GM10266 (cell line): Measurements from ENCODE around the gene PABPC3.

ENCODE experiments used
- DNase-seq: peaks from one replicate; pipeline ENCODE4 v3.0.0; 2012; ENCODE audit errors: extremely low spot score
- TF ChIP-seq, protein P1 (sequence below): IDR thresholded peaks from 2 replicates; pipeline ENCODE4 v1.5.1; 2012; ENCODE audit warnings: mild to moderate bottlenecking, low read depth; ENCODE audit not compliant: control insufficient read depth, insufficient read depth; ENCODE audit errors: missing control alignments

The PABPC3 gene

DNA sequence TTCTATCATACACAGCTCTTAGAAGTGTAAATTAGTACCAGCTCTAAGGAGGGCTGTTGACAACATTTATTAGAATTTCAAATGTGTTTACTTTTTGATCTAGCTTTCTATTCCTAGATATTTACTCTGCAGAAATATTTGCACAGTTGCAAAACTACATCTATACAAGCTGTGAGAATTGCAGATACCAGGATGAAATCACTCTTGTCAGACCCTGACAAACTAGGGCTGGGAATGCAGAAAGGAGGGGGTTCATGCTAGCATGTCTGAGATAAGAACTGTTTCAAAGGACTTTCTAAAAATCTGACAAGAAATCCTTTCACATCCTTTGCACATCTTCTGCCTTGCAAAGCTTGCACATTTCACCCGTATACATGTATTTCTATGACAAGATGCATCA is 11.8 kb upstream of the PABPC3 start:
- TF ChIP-seq, protein P1, sequence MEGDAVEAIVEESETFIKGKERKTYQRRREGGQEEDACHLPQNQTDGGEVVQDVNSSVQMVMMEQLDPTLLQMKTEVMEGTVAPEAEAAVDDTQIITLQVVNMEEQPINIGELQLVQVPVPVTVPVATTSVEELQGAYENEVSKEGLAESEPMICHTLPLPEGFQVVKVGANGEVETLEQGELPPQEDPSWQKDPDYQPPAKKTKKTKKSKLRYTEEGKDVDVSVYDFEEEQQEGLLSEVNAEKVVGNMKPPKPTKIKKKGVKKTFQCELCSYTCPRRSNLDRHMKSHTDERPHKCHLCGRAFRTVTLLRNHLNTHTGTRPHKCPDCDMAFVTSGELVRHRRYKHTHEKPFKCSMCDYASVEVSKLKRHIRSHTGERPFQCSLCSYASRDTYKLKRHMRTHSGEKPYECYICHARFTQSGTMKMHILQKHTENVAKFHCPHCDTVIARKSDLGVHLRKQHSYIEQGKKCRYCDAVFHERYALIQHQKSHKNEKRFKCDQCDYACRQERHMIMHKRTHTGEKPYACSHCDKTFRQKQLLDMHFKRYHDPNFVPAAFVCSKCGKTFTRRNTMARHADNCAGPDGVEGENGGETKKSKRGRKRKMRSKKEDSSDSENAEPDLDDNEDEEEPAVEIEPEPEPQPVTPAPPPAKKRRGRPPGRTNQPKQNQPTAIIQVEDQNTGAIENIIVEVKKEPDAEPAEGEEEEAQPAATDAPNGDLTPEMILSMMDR: no peak

DNA sequence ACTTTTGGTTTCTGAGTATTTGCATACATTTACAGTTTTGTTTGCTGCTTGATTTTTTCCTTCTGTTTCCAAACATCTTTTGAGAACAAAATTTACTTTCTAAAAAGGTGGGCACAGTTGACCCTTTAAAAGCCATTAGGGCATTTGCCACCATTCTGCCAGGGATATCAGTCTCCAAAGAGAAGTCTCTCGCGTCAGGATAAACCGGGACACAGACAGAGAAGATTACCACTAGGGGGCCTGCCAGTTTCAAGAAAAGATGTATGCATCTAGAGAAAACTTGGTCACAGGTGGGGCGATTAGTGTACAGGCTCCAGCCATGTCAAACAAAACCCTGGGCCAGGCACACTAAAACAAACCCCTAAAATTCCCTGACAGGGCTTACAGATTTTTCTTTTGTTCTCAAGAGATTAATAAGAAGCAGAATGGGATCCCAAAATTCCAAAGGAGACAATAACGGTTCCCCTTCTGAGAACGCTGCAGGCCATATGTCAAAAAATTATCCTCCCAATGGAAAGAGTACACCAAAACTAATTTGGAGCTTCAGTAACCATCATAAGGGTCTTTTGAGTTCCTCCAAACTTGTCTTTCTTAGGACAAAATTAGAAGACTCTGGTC is 10.7 kb upstream of the PABPC3 start:
- TF ChIP-seq, protein P1: peak; percentile 65
- DNase-seq: peak; percentile 47

More for the DNA sequence above, 11.8 kb upstream of the PABPC3 start:
- DNase-seq: no peak

DNA sequence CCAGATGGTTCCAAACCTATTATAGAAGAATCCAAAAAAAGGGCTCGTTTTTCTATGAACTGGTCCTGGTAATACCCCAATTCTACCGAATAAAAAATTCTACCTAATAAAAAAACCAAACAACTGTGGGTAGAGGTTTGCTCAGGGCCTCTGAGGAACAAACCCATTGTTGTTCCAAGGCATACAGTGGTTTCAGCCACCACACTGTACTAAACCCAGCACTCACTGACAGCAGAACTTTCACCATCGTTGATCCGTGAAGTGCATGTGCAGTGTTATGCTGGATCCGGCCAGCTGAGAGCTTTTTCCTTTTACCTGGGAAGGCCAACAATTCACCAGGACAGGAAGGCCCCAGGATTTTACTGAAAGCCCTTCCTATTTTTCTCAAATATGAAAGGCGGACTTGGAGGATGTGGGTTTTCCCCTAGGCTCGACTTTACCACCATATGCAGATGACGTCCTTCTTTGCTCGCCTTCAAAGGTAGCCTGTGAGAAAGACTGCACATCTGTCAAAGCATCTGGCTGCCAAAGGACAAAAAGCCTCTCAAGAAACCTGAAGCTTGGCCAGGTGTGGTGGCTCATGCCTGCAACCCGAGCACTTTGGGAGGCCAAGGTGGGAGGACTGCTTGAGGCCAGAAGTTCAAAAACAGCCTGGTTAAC is 7.2 kb upstream of the PABPC3 start:
- no peak for DNase-seq
- TF ChIP-seq, protein P1: no peak

DNA sequence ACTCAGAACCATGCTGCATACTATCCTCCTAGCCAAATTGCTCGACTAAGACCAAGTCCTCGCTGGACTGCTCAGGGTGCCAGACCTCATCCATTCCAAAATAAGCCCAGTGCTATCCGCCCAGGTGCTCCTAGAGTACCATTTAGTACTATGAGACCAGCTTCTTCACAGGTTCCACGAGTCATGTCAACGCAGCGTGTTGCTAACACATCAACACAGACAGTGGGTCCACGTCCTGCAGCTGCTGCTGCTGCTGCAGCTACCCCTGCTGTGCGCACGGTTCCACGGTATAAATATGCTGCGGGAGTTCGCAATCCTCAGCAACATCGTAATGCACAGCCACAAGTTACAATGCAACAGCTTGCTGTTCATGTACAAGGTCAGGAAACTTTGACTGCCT is 1.5 kb downstream of the PABPC3 start:
- DNase-seq: no peak
- TF ChIP-seq, protein P1: no peak

DNA sequence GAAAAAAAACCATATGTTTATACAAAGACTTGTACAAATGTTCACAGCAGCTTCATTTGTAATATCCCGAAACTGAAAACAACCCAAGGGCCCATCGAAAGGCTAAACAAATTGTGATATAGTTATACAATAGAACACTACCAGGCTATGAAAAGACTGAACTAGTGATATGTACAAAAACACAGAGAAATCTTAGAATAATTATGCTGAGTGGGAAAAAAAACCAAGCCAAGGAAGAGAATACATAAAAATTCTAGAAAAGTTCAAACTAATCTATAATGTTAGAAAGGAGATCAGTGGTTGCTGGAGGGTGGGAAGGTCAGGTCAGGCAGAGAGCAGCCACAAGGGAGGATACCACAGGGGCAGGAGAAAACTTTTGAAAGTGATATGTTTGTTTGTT is 7.8 kb downstream of the PABPC3 start:
- no peak for DNase-seq
- TF ChIP-seq, protein P1: no peak

DNA sequence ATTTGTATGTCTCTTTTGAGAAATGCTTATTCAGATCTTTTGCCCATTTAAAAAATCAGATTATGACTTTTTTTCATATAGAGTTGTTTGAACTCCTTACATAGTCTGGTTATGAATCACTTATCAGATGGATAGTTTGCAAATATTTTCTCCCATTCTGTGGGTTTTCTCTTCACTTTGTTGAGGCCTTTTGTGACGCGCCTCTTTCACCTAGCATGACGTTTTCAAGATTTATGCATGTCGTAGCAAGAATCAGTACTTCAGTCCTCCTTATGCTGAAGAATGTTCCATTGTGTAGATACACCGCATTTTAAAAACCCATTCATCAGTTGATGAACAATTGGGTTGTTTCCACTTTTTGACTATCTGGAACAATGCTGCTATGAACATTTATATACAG is 13.4 kb downstream of the PABPC3 start:
- no peak for DNase-seq
- TF ChIP-seq, protein P1: no peak

DNA sequence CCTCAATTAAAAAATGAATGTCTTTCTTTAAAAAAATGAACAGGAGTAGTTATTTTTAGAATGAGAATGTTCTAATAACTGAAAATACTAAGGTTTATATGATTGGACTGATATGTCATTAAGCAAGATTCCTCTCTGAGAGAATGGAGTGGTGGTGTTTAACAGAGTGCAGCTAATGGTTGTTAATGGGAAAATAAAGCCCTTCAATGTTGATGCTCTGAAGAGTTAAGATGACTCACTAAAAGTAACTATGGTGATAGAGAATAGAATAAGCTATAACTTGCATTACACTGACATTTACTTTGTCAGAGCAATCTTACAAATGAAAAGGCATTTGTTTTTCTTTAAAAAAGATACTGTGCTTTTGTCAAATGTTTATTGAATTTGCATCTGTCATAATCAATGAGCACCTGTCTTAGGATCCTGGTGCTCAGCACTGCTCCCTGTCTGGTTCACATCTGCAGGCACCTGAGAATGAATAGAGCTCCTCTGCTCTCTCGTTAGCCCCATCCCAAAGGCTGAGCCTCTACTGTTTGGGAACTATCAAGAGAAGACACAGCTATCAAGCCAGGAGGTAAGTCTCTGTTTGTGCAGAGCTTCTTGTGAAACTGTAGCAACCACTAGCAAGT is 15.1 kb downstream of the PABPC3 start:
- TF ChIP-seq, protein P1: no peak
- DNase-seq: no peak
